ENCODE measurements around the gene TMIE.

DNA sequence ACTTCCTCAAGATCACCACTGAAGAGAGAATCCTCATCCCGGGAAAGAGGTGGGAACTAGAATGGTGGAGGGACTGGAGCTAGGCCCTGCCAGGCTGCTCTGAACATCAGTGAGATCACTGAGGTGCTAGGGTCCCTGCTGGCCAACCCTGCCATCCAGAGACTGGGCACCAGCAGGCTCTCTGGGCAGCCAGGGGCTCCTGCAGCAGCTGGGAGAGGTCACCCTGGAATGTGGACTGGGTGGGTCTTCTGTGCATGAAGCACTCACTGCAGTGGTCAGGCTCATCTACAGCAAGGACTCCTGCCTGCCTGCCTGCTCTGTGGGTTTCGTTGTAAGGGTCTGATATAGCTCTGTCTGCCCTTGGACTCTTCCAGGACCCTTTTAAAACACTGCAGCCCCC is 32.6 kb upstream of the TMIE start:
- TF ChIP-seq, protein P1, sequence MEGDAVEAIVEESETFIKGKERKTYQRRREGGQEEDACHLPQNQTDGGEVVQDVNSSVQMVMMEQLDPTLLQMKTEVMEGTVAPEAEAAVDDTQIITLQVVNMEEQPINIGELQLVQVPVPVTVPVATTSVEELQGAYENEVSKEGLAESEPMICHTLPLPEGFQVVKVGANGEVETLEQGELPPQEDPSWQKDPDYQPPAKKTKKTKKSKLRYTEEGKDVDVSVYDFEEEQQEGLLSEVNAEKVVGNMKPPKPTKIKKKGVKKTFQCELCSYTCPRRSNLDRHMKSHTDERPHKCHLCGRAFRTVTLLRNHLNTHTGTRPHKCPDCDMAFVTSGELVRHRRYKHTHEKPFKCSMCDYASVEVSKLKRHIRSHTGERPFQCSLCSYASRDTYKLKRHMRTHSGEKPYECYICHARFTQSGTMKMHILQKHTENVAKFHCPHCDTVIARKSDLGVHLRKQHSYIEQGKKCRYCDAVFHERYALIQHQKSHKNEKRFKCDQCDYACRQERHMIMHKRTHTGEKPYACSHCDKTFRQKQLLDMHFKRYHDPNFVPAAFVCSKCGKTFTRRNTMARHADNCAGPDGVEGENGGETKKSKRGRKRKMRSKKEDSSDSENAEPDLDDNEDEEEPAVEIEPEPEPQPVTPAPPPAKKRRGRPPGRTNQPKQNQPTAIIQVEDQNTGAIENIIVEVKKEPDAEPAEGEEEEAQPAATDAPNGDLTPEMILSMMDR (IDR thresholded peaks at IDR 0.05), result no peak
- TF ChIP-seq POLR2A (IDR thresholded peaks at IDR 0.05), result no peak
